ENCODE measurements around the gene EVX2. TPM values are rescaled to one million over a fixed set of nuclear protein-coding genes. Genes with fewer than 3 reads are reported as not detected.

Gene EVX2
- total and polyA plus RNA-seq, 12 donors, result not detected

DNA sequence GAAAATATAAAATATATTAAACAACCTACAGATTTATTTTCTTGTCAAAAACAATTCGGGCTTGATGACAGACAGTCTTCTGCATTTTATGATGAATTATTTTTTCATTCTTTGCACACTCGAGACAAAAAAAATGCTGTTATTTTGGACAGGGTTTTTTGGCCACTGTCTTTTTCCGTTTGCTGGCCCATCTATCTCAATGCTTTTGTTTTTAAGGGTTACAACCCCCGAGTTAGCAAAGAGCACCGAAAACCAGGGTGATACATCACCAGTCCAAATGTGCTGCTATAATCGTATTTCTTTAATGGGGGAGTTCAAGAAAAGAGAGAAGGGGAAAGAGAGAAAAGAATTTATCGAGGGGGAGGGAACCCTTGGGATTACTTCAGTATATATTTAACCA, 7.7 kb downstream of the EVX2 start:
- WGBS, 4 donors, result 16 to 26% (median 17%) methylated on average over 7 of the region's 7 CpGs
- H3K27me3 ChIP-seq, result peaks cover 98% of the 10 kb centered on the region
- TF ChIP-seq POLR2A (IDR thresholded peaks at IDR 0.05), result no peak
- TF ChIP-seq, protein P1, sequence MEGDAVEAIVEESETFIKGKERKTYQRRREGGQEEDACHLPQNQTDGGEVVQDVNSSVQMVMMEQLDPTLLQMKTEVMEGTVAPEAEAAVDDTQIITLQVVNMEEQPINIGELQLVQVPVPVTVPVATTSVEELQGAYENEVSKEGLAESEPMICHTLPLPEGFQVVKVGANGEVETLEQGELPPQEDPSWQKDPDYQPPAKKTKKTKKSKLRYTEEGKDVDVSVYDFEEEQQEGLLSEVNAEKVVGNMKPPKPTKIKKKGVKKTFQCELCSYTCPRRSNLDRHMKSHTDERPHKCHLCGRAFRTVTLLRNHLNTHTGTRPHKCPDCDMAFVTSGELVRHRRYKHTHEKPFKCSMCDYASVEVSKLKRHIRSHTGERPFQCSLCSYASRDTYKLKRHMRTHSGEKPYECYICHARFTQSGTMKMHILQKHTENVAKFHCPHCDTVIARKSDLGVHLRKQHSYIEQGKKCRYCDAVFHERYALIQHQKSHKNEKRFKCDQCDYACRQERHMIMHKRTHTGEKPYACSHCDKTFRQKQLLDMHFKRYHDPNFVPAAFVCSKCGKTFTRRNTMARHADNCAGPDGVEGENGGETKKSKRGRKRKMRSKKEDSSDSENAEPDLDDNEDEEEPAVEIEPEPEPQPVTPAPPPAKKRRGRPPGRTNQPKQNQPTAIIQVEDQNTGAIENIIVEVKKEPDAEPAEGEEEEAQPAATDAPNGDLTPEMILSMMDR (IDR thresholded peaks at IDR 0.05), result no peak
- intact Hi-C loops (cut with DNase I), result no loop called here
- DNase-seq, result no peak
- H3K27ac ChIP-seq, result no peak overlapping the region
- H3K4me1 ChIP-seq (replicated peaks in 1 of 2), result peaks cover 0 to 4% of the 10 kb centered on the region in 2 donors
- H3K9me3 ChIP-seq (replicated peaks in 1 of 3), result no peaks in the 10 kb centered on the region
- H3K36me3 ChIP-seq (replicated peaks in 1 of 2), result no peaks in the 10 kb centered on the region
- no peak overlapping the region for H3K4me3 ChIP-seq

DNA sequence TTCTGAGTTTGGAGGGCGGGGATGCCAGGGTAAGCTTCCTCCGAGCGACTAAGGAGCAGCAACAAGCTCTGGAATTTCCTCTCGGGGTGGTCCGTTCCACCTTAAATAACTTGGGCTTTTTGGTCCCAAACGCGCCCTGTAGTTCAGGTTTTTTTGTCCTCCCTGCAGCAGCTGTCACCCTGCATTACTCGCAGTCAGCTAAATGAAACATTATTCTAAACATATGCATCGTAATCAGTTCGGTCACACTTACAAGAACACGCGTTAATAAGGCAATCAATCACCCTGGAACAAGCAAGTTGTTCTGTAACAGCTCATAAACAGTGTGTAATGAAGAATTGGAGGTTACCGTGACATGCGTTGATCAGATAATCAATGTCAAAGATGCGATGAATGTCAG, 8.3 kb downstream of the EVX2 start:
- WGBS, 4 donors, result 13 to 14% (median 13%) methylated on average over 15 of the region's 15 CpGs
- no peak overlapping the region for H3K4me3 ChIP-seq
- peaks cover 0 to 4% of the 10 kb centered on the region in 2 donors for H3K4me1 ChIP-seq (replicated peaks in 1 of 2)
- H3K9me3 ChIP-seq (replicated peaks in 1 of 3), result no peaks in the 10 kb centered on the region
- TF ChIP-seq, protein P1 (IDR thresholded peaks at IDR 0.05), result no peak
- no peak for TF ChIP-seq POLR2A (IDR thresholded peaks at IDR 0.05)
- no peaks in the 10 kb centered on the region for H3K36me3 ChIP-seq (replicated peaks in 1 of 2)
- peaks cover 98% of the 10 kb centered on the region for H3K27me3 ChIP-seq
- intact Hi-C loops (cut with DNase I), result no loop called here
- no peak for DNase-seq
- no peak overlapping the region for H3K27ac ChIP-seq

DNA sequence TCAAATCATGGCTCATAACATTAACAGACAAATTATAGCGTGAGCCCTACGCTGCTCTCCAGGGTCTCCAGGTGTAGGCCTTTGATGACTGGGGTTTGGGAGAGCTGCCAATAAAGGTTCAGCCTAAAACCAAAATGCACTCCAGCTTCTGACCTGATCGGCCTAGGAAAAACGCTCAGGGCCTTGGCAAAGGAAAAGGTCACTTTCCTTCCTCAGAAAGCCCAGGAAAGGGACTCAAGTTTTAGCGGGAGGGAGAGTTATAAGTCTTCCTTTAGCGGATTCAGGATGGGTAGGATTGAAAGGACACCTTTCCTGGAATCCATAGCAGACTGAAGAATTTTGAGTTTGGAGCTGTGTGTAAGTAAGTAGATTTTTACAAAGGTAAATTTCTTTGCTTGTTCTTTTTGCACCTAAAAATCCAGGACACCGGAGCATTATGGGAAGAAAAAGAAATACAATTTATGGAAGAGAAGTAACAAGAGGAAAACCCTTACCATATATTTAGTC, 8.8 kb downstream of the EVX2 start:
- intact Hi-C loops (cut with DNase I), result no loop called here
- Histone ChIP-seq H3K27ac (no peak overlapping the region), H3K4me1 (replicated peaks in 1 of 2) (peaks cover 0 to 3% of the 10 kb centered on the region in 2 donors), H3K27me3 (peaks cover 96% of the 10 kb centered on the region), H3K36me3 (replicated peaks in 1 of 2) (no peaks in the 10 kb centered on the region), H3K9me3 (replicated peaks in 1 of 3) (no peaks in the 10 kb centered on the region), H3K4me3 (no peak overlapping the region)
- no peak for DNase-seq
- WGBS, 4 donors, result 16 to 46% (median 35%) methylated on average over 7 of the region's 7 CpGs
- TF ChIP-seq POLR2A (IDR thresholded peaks at IDR 0.05), result no peak
- TF ChIP-seq, protein P1 (IDR thresholded peaks at IDR 0.05), result no peak

DNA sequence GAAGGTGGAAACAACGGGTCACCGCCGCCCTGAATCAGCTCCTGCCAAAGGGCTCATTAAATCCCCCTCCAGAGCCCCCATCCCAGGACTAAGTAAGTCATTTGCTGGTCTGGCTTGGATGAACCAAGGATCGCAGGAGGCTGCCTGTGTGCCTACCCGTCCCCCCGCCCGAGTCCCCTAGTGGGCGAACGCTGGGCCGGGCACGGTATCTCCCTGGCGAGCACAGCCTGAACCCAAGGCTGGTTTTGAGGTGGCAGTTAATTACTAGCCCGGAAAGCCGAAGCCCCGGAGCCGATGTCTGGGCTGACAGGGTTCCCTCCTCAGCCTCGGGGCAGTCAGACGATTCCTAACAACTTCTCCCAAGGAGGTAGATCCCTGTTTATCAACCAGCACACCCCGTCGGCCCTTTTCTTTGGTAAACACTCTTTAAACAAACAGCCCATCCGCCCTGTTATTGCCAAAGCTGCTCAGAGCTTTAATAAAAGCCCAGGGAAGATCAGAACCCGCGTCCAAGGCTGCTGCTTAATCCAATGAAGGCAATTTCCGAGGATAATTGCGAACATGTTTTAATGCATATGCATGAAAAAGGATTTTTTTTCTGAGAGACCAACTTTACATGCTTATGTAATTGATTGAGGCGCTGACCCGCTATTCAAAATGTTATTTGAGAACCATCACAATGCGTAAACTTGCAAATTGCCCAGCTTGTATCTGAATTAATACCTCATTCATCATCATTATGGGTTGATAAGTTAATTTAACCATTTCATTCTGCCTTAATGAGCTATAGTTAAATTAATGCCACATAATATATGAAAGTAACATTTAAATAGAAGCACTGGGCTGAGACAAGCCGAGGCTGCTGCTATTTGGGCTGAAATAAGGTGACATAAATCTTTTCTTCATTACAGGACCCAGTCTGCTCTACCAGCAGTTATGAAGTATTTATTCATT, 10.5 kb downstream of the EVX2 start:
- Histone ChIP-seq H3K9me3 (replicated peaks in 1 of 3) (no peaks in the 10 kb centered on the region), H3K4me3 (no peak overlapping the region), H3K4me1 (replicated peaks in 1 of 2) (peaks cover 0 to 10% of the 10 kb centered on the region in 2 donors), H3K27ac (no peak overlapping the region), H3K27me3 (peaks cover 96% of the 10 kb centered on the region), H3K36me3 (replicated peaks in 1 of 2) (no peaks in the 10 kb centered on the region)
- DNase-seq, result no peak
- no peak for TF ChIP-seq POLR2A (IDR thresholded peaks at IDR 0.05)
- TF ChIP-seq, protein P1 (IDR thresholded peaks at IDR 0.05), result no peak
- intact Hi-C loops (cut with DNase I), result no loop called here
- 8 to 10% (median 9%) methylated on average over 22 to 29 of the region's 29 CpGs for WGBS, 4 donors

Data from adrenal gland (tissue), 12 donors.